H1 (cell line): ENCODE data around the gene RNF125. TPM values are rescaled to one million over a fixed set of nuclear protein-coding genes. Genes with fewer than 3 reads are reported as not detected.

Source experiments
- CTCF ChIA-PET: fragments of 300-600 bp; sonication (Branson Sonifier 250); formaldehyde crosslinking; loops from one replicate; lab custom pipeline; 2021; ENCODE audit not compliant: partially characterized antibody; lab: Charles Lee
- POLR2A ChIA-PET: fragments of 300-600 bp; sonication (Branson Sonifier 250); formaldehyde crosslinking; loops from one replicate; lab custom pipeline; 2021; ENCODE audit warnings: inconsistent platforms; ENCODE audit not compliant: partially characterized antibody; lab: Charles Lee
- DNase-seq, 2 experiments: peaks; one replicate each; pipeline versions ENCODE4 v3.0.0 to v3.0.0-alpha.2; 2010 to 2022; ENCODE audit warnings: low spot score in 2 of 2, low read depth in 1 of 2, mixed read lengths in 1 of 2
- FAIRE-seq: peaks from 2 replicates; lab custom pipeline; 2011; peaks lifted over from hg19 to GRCh38; lab: Jason Lieb, UNC
- H2AFZ ChIP-seq: 2 replicates; pipeline ENCODE4 v1.8.1; 2012; ENCODE audit warnings: low read length, inconsistent platforms
- H2AK5ac ChIP-seq: 2 replicates; pipeline ENCODE4 v1.6.1; 2013; ENCODE audit warnings: low read depth, low read length
- H2BK120ac ChIP-seq: replicated peaks from 2 replicates; pipeline ENCODE3; 2013; ENCODE audit warnings: low read depth, low read length, inconsistent platforms
- H2BK12ac ChIP-seq: 2 replicates; pipeline ENCODE4 v1.6.1; 2013; ENCODE audit warnings: low read depth, low read length
- H2BK15ac ChIP-seq: 2 replicates; pipeline ENCODE4 v1.6.1; 2013; ENCODE audit warnings: low read length
- H2BK20ac ChIP-seq: 2 replicates; pipeline ENCODE4 v1.6.1; 2013; ENCODE audit warnings: low read length
- H2BK5ac ChIP-seq: 2 replicates; pipeline ENCODE4 v1.6.1; 2013; ENCODE audit warnings: low read depth, low read length
- H3K14ac ChIP-seq: 2 replicates; pipeline ENCODE4 v1.6.1; 2013; ENCODE audit warnings: inconsistent platforms; ENCODE audit not compliant: insufficient read length
- H3K18ac ChIP-seq: 2 replicates; pipeline ENCODE4 v1.6.1; 2013; ENCODE audit warnings: low read length; ENCODE audit errors: extremely low read depth
- H3K23ac ChIP-seq: 2 replicates; pipeline ENCODE4 v1.6.1; 2013; ENCODE audit warnings: inconsistent platforms; ENCODE audit not compliant: insufficient read length
- H3K23me2 ChIP-seq: 2 replicates; pipeline ENCODE4 v1.6.1; 2013; ENCODE audit warnings: low read depth, low read length
- H3K27ac ChIP-seq: 2 replicates; pipeline ENCODE4 v1.6.1; 2011; ENCODE audit warnings: low read depth, low read length, inconsistent platforms
- H3K27me3 ChIP-seq, 4 experiments: replicated peaks in 1 of 4; 1 replicate in 1 of 4; 2 replicates in 3 of 4; pipeline versions ENCODE4 v1.6.1 to v1.8.1; 2011 to 2013; ENCODE audit warnings: low read length in 3 of 4, mild to moderate bottlenecking in 3 of 4, inconsistent platforms in 2 of 4, mixed read lengths in 2 of 4, moderate library complexity in 1 of 4; ENCODE audit not compliant: control insufficient read depth in 3 of 4, insufficient read depth in 3 of 4; ENCODE audit errors: extremely low read depth in 1 of 4
- H3K36me3 ChIP-seq, 4 experiments: 2 replicates each; pipeline versions ENCODE4 v1.6.1 to v1.8.1; 2011 to 2013; ENCODE audit warnings: mild to moderate bottlenecking in 4 of 4, low read length in 3 of 4, moderate library complexity in 2 of 4, control low read depth in 1 of 4, inconsistent platforms in 1 of 4; ENCODE audit not compliant: insufficient read depth in 4 of 4, control insufficient read depth in 2 of 4
- H3K4ac ChIP-seq: replicated peaks from 2 replicates; pipeline ENCODE3; 2013; ENCODE audit warnings: low read length, low read depth, mixed read lengths, inconsistent platforms; ENCODE audit not compliant: insufficient read length
- H3K4me1 ChIP-seq, 4 experiments: replicated peaks in 1 of 4; 1 replicate in 1 of 4; 2 replicates in 3 of 4; pipeline versions ENCODE4 v1.6.1 to v1.8.1; 2011 to 2013; ENCODE audit warnings: low read length in 3 of 4, inconsistent platforms in 2 of 4, mixed read lengths in 1 of 4; ENCODE audit not compliant: insufficient read depth in 4 of 4, control insufficient read depth in 3 of 4
- H3K4me2 ChIP-seq, 2 experiments: 2 replicates each; pipeline versions ENCODE4 v1.6.1 to v1.8.1; 2011 to 2013; ENCODE audit warnings: low read depth in 2 of 2, low read length in 2 of 2, control low read depth in 1 of 2, inconsistent platforms in 1 of 2, mild to moderate bottlenecking in 1 of 2; ENCODE audit not compliant: insufficient read depth in 1 of 2
- H3K4me3 ChIP-seq, 4 experiments: fragments of 200-600, 300-600 bp in 1 of 4; sonication (generic), shearing (Covaris generic), sonication (Bioruptor Twin) in 1 of 4; 2 replicates each; pipeline versions ENCODE4 v1.5.1 to v1.8.1; 2011 to 2016; ENCODE audit warnings: low read length in 4 of 4, low read depth in 3 of 4, control low read depth in 2 of 4, inconsistent platforms in 2 of 4, mild to moderate bottlenecking in 2 of 4, mixed read lengths in 1 of 4, moderate library complexity in 1 of 4; ENCODE audit not compliant: insufficient read depth in 2 of 4; ENCODE audit errors: extremely low read depth in 1 of 4
- H3K56ac ChIP-seq: replicated peaks from 2 replicates; pipeline ENCODE3; 2013; ENCODE audit warnings: low read depth, mild to moderate bottlenecking, mixed read lengths, low read length, inconsistent platforms; ENCODE audit not compliant: insufficient read length
- H3K79me1 ChIP-seq: 2 replicates; pipeline ENCODE4 v1.6.1; 2013; ENCODE audit warnings: low read depth, low read length, control low read depth
- H3K79me2 ChIP-seq, 2 experiments: 2 replicates each; pipeline versions ENCODE4 v1.6.1 to v1.8.1; 2012 to 2013; ENCODE audit warnings: low read length in 2 of 2, mild to moderate bottlenecking in 2 of 2, inconsistent platforms in 1 of 2; ENCODE audit not compliant: insufficient read depth in 2 of 2, control insufficient read depth in 1 of 2
- H3K9ac ChIP-seq, 4 experiments: replicated peaks in 1 of 4; 1 replicate in 1 of 4; 2 replicates in 3 of 4; pipeline versions ENCODE4 v1.6.1 to v1.8.1; 2011 to 2013; ENCODE audit warnings: low read depth in 3 of 4, low read length in 3 of 4, control low read depth in 2 of 4, mild to moderate bottlenecking in 2 of 4, moderate library complexity in 2 of 4, inconsistent platforms in 1 of 4; ENCODE audit errors: extremely low read depth in 1 of 4
- H3K9me3 ChIP-seq, 2 experiments: 2 replicates each; pipeline versions ENCODE4 v1.6.1 to v1.8.1; 2012 to 2013; ENCODE audit warnings: mild to moderate bottlenecking in 2 of 2, moderate library complexity in 2 of 2, control low read depth in 1 of 2, inconsistent platforms in 1 of 2, low read depth in 1 of 2, low read length in 1 of 2, mixed read lengths in 1 of 2; ENCODE audit not compliant: insufficient read depth in 2 of 2
- H4K20me1 ChIP-seq, 2 experiments: replicated peaks in 1 of 2; 2 replicates each; pipeline versions ENCODE3 to v1.8.1; 2011 to 2013; ENCODE audit warnings: inconsistent platforms in 2 of 2, low read length in 2 of 2, mild to moderate bottlenecking in 1 of 2; ENCODE audit not compliant: insufficient read depth in 2 of 2, control insufficient read depth in 1 of 2
- H4K5ac ChIP-seq: 2 replicates; pipeline ENCODE4 v1.6.1; 2013; ENCODE audit warnings: low read length, low read depth, mixed read lengths, inconsistent platforms; ENCODE audit not compliant: insufficient read length
- H4K8ac ChIP-seq: 2 replicates; pipeline ENCODE4 v1.8.0; 2013; ENCODE audit warnings: mild to moderate bottlenecking, moderate library complexity, low read length, inconsistent platforms; ENCODE audit not compliant: insufficient read depth; ENCODE audit errors: extremely low read depth
- H4K91ac ChIP-seq: replicated peaks from 2 replicates; pipeline ENCODE3; 2013; ENCODE audit warnings: low read length, mixed read lengths, inconsistent platforms; ENCODE audit not compliant: insufficient read length
- EZH2 ChIP-seq: fragments of 200-600 bp; sonication (generic); IDR thresholded peaks from 2 replicates; pipeline ENCODE4 v1.7.1; 2012; ENCODE audit warnings: low read depth, mild to moderate bottlenecking, moderate library complexity, low read length, inconsistent platforms; ENCODE audit not compliant: severe bottlenecking
- POLR2A ChIP-seq, 2 experiments: IDR thresholded peaks; 1 replicate in 1 of 2; 2 replicates in 1 of 2; pipeline ENCODE4 v1.6.1; 2011; ENCODE audit warnings: low read depth in 2 of 2, low read length in 2 of 2, mild to moderate bottlenecking in 2 of 2; ENCODE audit errors: control extremely low read depth in 1 of 2
- POU5F1 ChIP-seq: IDR thresholded peaks from 2 replicates; pipeline ENCODE4 v1.6.1; 2011; ENCODE audit warnings: low read depth, mild to moderate bottlenecking, low read length, moderate library complexity
- RNF2 ChIP-seq: fragments of 200-900, 300-1000 bp; sonication (generic); IDR thresholded peaks from 2 replicates; pipeline ENCODE4 v1.7.1; 2016; ENCODE audit warnings: borderline replicate concordance, low read depth, mild to moderate bottlenecking, antibody characterized with exemption, low read length; ENCODE audit not compliant: poor library complexity, severe bottlenecking; ENCODE audit errors: missing control alignments
- SIRT6 ChIP-seq: IDR thresholded peaks from one replicate; pipeline ENCODE4 v1.7.1; 2012; ENCODE audit warnings: low read length, inconsistent platforms
- SIX5 ChIP-seq: IDR thresholded peaks from 2 replicates; pipeline ENCODE4 v1.6.1; 2011; ENCODE audit warnings: mild to moderate bottlenecking, low read depth, low read length
- TCF12 ChIP-seq: IDR thresholded peaks from 2 replicates; pipeline ENCODE4 v1.6.1; 2011; ENCODE audit warnings: low read depth, mild to moderate bottlenecking, low read length
- ZNF274 ChIP-seq: IDR thresholded peaks from 2 replicates; pipeline ENCODE4 v1.7.0; 2012; ENCODE audit warnings: low read length, borderline replicate concordance; ENCODE audit errors: extremely low read depth
- WGBS, 2 experiments: shearing (Covaris generic) in 1 of 2; methylation state at CpG; one replicate each; pipeline versions ENCODE4 v1.1.6 to v1.1.7; 2013 to 2015; ENCODE audit warnings: low lambda C conversion rate in 2 of 2, mixed read lengths in 2 of 2, inconsistent platforms in 1 of 2, low coverage in 1 of 2, missing lambda C conversion rate in 1 of 2; ENCODE audit not compliant: insufficient replicate concordance in 2 of 2, insufficient coverage in 1 of 2, insufficient read length in 1 of 2; ENCODE audit errors: extremely low coverage in 1 of 2, missing lambda C conversion rate in 1 of 2; 5-methylcytosine and 5-hydroxymethylcytosine counted together
- polyA plus RNA-seq, 7 experiments: library from polyadenylated mRNA; depleted of rRNA in 3 of 7; stranded (reverse) in 5 of 7; unstranded in 2 of 7; fragments of >200 nt in 5 of 7; fragments of 200-250 nt in 2 of 7; gene quantifications; 1 replicate in 5 of 7; 2 replicates in 1 of 7; 4 replicates in 1 of 7; pipeline versions ENCODE4 v1.2.1 to v1.2.3, GENCODE V29; 2011 to 2013; ENCODE audit warnings: missing spikeins in 2 of 7, mixed read lengths in 2 of 7
- total RNA-seq: library from RNA; stranded (reverse); fragmentation: NEBNext Ultra II Directional; extraction: Animal tissue kit (Norgen Biotek cat#: 25700); gene quantifications from 2 replicates; pipeline ENCODE4 v1.2.1, GENCODE V29; 2021

Gene RNF125
- total and polyA plus RNA-seq, 2 of the 8 experiments (the other 6 are each of a cell fraction or from before 2014, with no cell fraction given): 14.3 to 15.2 TPM

DNA sequence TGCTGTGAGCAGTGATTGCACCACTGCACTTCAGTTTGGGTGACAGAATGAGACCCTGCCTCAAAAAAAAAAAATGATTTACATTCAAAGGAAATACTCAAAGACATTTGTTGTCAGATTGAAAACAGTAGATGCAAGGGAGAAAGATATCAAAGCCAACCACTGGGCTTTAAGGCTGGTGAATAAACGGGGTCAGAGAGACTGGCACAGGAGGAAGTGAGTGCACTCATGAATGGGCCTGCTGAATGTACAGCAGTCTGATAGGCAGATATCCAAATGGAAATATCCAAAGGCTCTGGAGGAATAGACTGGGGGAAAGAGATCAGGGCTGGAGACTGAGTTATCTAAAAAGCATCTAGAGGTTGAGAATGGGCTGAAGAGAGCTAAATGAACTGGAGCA is 10.9 kb downstream of the RNF125 start:
- Histone ChIP-seq H3K27me3 (no peaks in the 10 kb centered on the region), H3K23me2 (no peaks in the 10 kb centered on the region), H3K23ac (no peak overlapping the region), H3K36me3 (peaks cover 0 to 3% (median 0%) of the 10 kb centered on the region in 4 experiments; a peak in 1 of 8 replicates), H4K5ac (no peak overlapping the region), H2BK120ac (no peak overlapping the region), H2BK12ac (no peak overlapping the region), H2AK5ac (no peak overlapping the region), H3K9ac (no peak overlapping the region), H4K8ac (no peak overlapping the region), H2AFZ (no peak overlapping the region), H3K9me3 (no peaks in the 10 kb centered on the region), H3K79me1 (no peaks in the 10 kb centered on the region), H2BK20ac (no peak overlapping the region), H3K56ac (no peak overlapping the region), H3K79me2 (peaks cover 0 to 2% of the 10 kb centered on the region in 2 experiments; a peak in 1 of 4 replicates), H2BK5ac (no peak overlapping the region), H3K4me2 (no peak overlapping the region), H4K91ac (no peak overlapping the region), H3K18ac (no peak overlapping the region), H3K4me1 (no peaks in the 10 kb centered on the region; a peak in 1 of 7 replicates), H3K4me3 (no peak overlapping the region), H3K14ac (no peak overlapping the region), H2BK15ac (no peak overlapping the region), H3K27ac (no peak overlapping the region), H4K20me1 (no peaks in the 10 kb centered on the region), H3K4ac (no peak overlapping the region)
- ChIA-PET CTCF (interaction anchor here (0.8 to 1.2 kb wide), 2 partner anchors 10 to 13 kb away, joined by 3 to 4 read pairs; no protein-coding TSS in a partner anchor), POLR2A (interaction anchor here (0.6 to 1.2 kb wide), 3 partner anchors 14 to 670 kb away, joined by 3 read pairs; no protein-coding TSS in a partner anchor)
- FAIRE-seq (no peak), DNase-seq (no peak)
- 88% methylated on average over 1 of the region's 1 CpG; no CpG with 5 or more reads in 1 of the 2 experiments for WGBS, 2 experiments
- TF ChIP-seq RNF2 (no peak), SIX5 (no peak), TCF12 (no peak), ZNF274 (no peak), SIRT6 (no peak), EZH2 (no peak), POU5F1 (no peak), POLR2A (IDR thresholded peaks at IDR 0.05; ENCODE audit: control extremely low read depth in 1 of 2, low read depth in 2 of 2, low read length in 2 of 2) (no peak)
